ENCODE data around the gene PTPRB.

The PTPRB gene

GRCh38 chr12:70646850-70647249, 9.6 kb upstream of the PTPRB start:
- Histone ChIP-seq H3K27ac (ENCODE audit: low read depth, low read length, poor library complexity, severe bottlenecking) (no peak overlapping the region), H3K4me1 (ENCODE audit: insufficient read depth, low read length, severe bottlenecking) (no peaks in the 10 kb centered on the region), H3K4me2 (ENCODE audit: low read length) (no peak overlapping the region)

DNA sequence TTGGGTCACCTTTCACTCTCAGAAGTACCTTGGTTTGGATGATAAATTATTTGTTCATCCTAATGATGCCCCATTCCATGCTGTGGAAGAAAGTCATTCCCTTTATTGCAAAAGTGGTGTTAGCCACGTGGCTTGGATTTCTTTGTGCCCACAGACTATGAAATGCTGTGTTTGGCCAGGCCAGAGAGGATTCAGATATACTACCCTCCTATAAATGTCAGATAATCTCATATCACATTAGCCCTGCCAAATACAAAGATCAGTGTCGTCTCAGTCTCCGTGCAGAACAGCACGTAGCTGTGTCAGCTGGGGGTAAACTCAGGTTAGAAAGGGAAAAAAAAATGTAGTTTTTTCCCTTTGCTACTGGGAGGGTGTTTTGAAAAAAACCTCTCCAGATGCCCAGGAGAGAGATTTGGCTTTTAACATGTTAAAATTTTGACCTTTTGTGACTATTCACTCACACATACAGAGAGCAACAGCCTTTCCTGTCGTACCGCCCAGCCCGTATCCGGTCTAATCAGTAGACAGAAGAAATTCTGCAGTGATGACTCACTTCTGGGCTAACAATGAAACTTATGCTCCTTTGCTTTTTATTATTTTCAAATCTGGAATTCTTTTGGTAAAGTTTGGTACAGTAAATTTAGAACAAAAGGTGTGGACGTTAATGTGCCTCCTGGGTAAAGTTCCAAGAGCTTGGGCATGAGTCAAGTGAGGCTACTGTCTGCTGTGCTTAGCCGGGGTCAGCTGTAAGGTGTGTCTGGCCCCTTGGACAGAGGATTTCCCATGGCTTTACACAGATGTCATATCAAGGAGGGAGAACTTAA, 8.5 kb upstream of the PTPRB start:
- Histone ChIP-seq H3K4me2 (ENCODE audit: low read length) (no peak overlapping the region; the same call in 1 of the 2 replicates), H3K4me1 (ENCODE audit: insufficient read depth, low read length, severe bottlenecking) (no peaks in the 10 kb centered on the region), H4K20me1 (ENCODE audit: insufficient read depth, low read length) (no peaks in the 10 kb centered on the region)

More at GRCh38 chr12:70646850-70647249, 9.6 kb upstream of the PTPRB start:
- no peak for TF ChIP-seq CTCF (IDR thresholded peaks at IDR 0.05; ENCODE audit: low read length)
- TF ChIP-seq EZH2 (IDR thresholded peaks at IDR 0.05; ENCODE audit: borderline replicate concordance, low read length) = no peak
- Histone ChIP-seq H3K9me3 (ENCODE audit: low read length) (no peaks in the 10 kb centered on the region), H4K20me1 (ENCODE audit: insufficient read depth, low read length) (no peaks in the 10 kb centered on the region), H3K79me2 (ENCODE audit: insufficient read depth, low read length) (no peaks in the 10 kb centered on the region), H3K9ac (ENCODE audit: low read length) (no peak overlapping the region), H3K27me3 (ENCODE audit: insufficient read depth, low read length) (no peaks in the 10 kb centered on the region), H2AFZ (ENCODE audit: low read length) (no peak overlapping the region), H3K36me3 (ENCODE audit: insufficient read depth, low read length) (no peaks in the 10 kb centered on the region), H3K9me2 (ENCODE audit: low read depth, low read length) (no peaks in the 10 kb centered on the region), H3F3A (ENCODE audit: insufficient read depth, low read length) (no peaks in the 10 kb centered on the region), H3K4me3 (ENCODE audit: low read depth, low read length, poor library complexity, severe bottlenecking) (no peak overlapping the region)

DNA sequence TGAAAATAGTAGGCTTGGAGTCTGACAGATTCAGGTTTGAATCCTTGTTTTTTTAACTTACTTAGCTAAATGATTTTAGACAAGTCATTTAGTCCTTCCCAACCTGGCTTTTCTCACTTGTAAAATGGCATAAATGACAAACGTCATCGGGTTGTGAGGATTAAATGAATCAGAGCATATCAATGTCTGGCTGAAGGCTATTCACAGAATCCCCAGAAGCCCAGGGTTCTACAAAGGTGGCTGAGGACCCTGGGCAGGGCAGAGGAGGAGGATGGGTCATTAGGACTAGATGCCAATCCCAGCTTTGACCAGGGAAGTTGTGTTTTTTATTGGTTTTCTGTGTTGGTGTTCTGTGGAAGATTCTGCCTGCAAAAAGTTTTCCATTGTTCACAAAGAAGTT, 7.6 kb upstream of the PTPRB start:
- Histone ChIP-seq H3K4me2 (ENCODE audit: low read length) (no peak overlapping the region), H3K9ac (ENCODE audit: low read length) (no peak overlapping the region), H3K27ac (ENCODE audit: low read depth, low read length, poor library complexity, severe bottlenecking) (no peak overlapping the region)

More for the DNA sequence above, 8.5 kb upstream of the PTPRB start:
- H3K9ac ChIP-seq (ENCODE audit: low read length) = no peak overlapping the region
- no peaks in the 10 kb centered on the region for H3K9me2 ChIP-seq (ENCODE audit: low read depth, low read length)
- no peaks in the 10 kb centered on the region for H3K79me2 ChIP-seq (ENCODE audit: insufficient read depth, low read length)
- H3F3A ChIP-seq (ENCODE audit: insufficient read depth, low read length) = no peaks in the 10 kb centered on the region
- no peaks in the 10 kb centered on the region for H3K9me3 ChIP-seq (ENCODE audit: low read length)
- H3K27ac ChIP-seq (ENCODE audit: low read depth, low read length, poor library complexity, severe bottlenecking) = no peak overlapping the region
- H2AFZ ChIP-seq (ENCODE audit: low read length) = no peak overlapping the region
- no peaks in the 10 kb centered on the region for H3K36me3 ChIP-seq (ENCODE audit: insufficient read depth, low read length)
- no peak overlapping the region for H3K4me3 ChIP-seq (ENCODE audit: low read depth, low read length, poor library complexity, severe bottlenecking)
- TF ChIP-seq EZH2 (IDR thresholded peaks at IDR 0.05; ENCODE audit: borderline replicate concordance, low read length) (no peak), CTCF (IDR thresholded peaks at IDR 0.05; ENCODE audit: low read length) (no peak)
- no peaks in the 10 kb centered on the region for H3K27me3 ChIP-seq (ENCODE audit: insufficient read depth, low read length)

More for the DNA sequence above, 7.6 kb upstream of the PTPRB start:
- Histone ChIP-seq H3K9me2 (ENCODE audit: low read depth, low read length) (no peaks in the 10 kb centered on the region), H3K36me3 (ENCODE audit: insufficient read depth, low read length) (no peaks in the 10 kb centered on the region), H2AFZ (ENCODE audit: low read length) (no peak overlapping the region), H3F3A (ENCODE audit: insufficient read depth, low read length) (no peaks in the 10 kb centered on the region), H3K4me3 (ENCODE audit: low read depth, low read length, poor library complexity, severe bottlenecking) (no peak overlapping the region), H3K4me1 (ENCODE audit: insufficient read depth, low read length, severe bottlenecking) (no peaks in the 10 kb centered on the region), H4K20me1 (ENCODE audit: insufficient read depth, low read length) (no peaks in the 10 kb centered on the region), H3K79me2 (ENCODE audit: insufficient read depth, low read length) (no peaks in the 10 kb centered on the region), H3K9me3 (ENCODE audit: low read length) (no peaks in the 10 kb centered on the region), H3K27me3 (ENCODE audit: insufficient read depth, low read length) (no peaks in the 10 kb centered on the region)
- TF ChIP-seq EZH2 (IDR thresholded peaks at IDR 0.05; ENCODE audit: borderline replicate concordance, low read length) = no peak
- no peak for TF ChIP-seq CTCF (IDR thresholded peaks at IDR 0.05; ENCODE audit: low read length)

All from OCI-LY1 (cell line).